HG03196 (cell line): ENCODE data around the gene ANXA2.

Experiments
- ATAC-seq: cut with Tn5 transposase; IDR thresholded peaks from one replicate; pipeline ENCODE4 v1.9.1; 2021; ENCODE audit not compliant: unreplicated experiment

ANXA2 gene

DNA sequence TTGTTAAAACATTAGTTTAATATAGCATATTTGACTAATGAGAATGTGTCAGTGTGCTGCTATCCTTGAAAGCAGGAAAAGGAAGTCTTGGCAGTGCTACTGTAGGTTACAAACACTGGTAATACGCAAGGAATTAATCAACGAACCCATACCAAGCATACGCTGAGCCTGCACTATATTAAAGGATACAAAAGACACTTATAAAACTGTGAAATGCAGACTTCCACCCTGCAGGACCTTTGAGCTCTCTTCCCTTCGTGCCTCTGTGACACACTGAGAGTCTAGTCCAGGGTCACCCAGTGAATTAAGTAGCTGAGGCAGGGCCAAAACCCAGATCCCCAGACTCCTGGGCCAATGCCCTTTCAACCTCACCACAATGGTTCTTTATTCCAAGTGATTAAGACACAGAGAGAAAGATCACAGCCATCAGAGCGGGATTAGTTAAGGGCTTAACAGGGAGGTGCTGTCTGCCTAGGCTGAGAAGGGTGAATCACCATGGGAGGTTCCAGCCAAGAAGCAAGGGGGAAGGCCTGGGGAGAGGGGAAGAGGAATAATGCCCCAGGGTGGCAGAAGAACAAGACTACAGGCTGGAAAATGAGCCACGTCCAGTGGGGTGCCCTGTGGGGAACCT, 6.8 kb downstream of the ANXA2 start:
- no peak for ATAC-seq

GRCh38 chr15:60390231-60390630, 7.6 kb downstream of the ANXA2 start:
- ATAC-seq, result no peak

DNA sequence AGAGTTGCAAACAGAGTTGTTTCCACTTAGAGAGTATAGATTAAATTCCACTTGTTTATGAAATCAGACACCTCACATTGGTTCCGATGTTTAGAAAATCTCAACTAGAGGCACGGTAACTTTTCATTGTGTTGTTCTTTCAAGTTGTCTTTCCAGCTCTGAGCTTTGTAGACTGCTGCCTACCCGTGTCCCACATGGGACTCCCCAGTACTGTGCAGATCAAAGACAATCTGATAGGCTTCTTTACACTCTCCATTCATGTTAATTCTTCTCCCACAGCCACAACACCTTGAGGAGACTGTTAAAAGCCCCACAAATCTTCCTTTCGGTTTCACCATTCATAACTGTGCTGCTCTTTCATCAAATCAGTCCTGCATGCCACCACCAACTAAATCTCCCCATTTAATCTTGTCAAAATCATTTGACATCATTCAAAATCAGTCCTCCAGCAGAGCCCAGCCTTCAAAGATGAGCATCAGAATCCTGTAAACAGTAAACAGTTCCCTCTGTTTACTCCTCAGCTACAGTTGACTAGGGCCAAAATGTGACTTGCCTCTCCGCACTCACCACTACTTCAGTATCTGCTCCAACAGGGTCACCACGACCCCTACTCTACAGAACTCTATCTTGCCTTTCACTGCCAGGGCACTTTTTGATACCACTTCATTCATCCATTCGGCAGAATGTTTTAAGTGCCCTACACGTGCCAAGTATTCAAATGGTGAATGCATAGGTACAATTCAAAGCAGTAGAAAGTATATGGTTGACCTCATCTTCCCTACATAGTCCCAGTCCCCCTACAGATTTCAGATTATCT, 8.3 kb downstream of the ANXA2 start:
- ATAC-seq, result peak; percentile 43

DNA sequence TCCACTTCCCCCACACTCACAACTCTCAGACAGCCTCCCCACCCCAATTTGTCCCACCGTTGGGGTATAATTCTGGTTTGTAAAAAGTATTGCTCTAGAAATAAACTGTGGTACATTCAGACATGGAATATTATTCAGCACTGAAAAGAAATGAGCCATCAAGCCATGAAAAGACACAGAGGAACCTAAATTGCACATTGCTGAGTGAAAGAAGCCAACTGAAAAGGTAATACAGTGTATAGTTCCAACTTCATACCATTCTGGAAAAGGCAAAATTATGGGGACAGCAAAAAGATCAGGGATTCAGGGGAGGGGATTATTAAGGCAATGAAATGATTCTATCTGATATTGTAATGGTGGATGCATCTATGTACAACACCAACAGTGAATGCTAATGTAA, 10.5 kb downstream of the ANXA2 start:
- ATAC-seq, result no peak

DNA sequence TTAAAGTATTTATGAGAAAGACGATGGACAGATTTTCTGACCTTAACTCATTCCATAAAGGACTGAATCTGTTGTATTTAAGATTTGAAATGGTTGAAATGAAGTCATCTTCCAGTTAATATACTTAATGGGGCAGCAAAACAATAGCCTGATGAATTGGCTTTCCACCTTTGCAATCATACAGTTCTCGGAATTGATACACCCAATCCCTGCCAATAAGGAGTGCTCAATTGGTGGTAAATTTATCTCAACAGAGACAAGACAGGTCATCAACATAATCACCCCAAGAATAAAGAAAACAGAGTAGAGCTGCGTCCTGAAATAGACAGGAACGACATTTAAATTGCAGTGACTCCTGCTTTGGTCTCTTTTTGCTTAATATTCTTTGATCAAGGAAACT, 11.2 kb downstream of the ANXA2 start:
- no peak for ATAC-seq

- no peak for ATAC-seq
These were observed 11.9 kb downstream of the ANXA2 start for GRCh38 chr15:60385620-60386552.

GRCh38 chr15:60384526-60385126, 13.2 kb downstream of the ANXA2 start:
- no peak for ATAC-seq

DNA sequence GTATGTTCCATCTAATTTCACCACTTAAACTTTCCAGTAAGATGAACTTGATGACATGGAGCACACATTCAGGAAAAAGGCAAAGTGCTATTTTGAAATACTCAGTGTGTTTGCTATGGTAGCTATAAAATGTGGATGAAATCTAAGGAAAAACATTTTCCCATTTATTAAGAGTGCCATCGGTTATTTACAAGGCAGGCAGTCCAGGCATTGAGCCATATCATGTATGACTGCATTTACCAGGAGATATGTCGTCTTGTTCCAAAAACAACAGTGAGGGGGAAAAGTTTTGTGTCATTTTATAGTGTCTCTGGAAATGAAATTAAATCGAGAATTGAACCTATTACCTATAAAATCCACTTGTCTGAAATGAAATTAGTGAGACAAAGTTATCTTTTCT, 13.7 kb downstream of the ANXA2 start:
- no peak for ATAC-seq

- ATAC-seq, result no peak
These were observed 14.8 kb downstream of the ANXA2 start for GRCh38 chr15:60382773-60383674.

- no peak for ATAC-seq
These were observed 16.5 kb downstream of the ANXA2 start for GRCh38 chr15:60381148-60381788.

DNA sequence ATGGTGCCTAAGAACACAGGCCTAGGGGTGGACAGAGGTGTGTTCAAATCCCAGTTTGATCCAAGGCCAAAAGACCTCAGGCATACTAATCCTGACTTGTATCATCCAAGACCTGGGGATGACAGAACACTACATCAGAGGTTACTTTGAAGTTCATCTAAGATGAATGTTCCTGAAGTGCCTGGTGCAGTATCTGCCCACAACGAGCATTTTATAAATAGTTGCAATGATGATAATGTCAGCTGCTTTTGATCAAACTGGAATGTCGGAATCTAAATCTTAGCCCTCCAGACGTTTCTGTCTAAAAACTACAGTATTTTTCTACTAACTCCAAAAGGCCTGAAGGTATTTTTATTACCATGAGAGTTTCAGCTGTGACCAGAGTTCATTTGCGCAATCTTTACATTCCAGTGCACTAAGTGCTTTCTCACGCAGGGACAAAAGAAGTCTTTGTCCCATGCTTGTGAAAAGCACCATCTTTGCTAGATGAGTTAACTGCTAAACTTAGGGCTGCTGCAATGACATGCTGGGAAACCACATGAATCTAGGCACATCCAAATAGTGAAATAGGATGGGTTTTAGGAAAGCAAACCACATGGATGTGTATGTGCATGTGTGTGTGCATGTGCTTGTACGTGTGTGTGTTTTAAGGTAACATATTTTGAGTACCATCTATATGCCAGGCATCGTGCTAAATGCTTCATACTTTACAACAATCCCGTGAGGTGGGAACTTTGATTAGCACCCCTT, 18.1 kb downstream of the ANXA2 start:
- ATAC-seq, result no peak

- no peak for ATAC-seq
These were observed 18.6 kb downstream of the ANXA2 start for GRCh38 chr15:60379185-60379524.

GRCh38 chr15:60376677-60377095, 21.1 kb downstream of the ANXA2 start:
- no peak for ATAC-seq

- ATAC-seq, result no peak
These were observed 22.5 kb downstream of the ANXA2 start for GRCh38 chr15:60375306-60375705.

- no peak for ATAC-seq
These were observed 23.1 kb downstream of the ANXA2 start for GRCh38 chr15:60374628-60375081.

DNA sequence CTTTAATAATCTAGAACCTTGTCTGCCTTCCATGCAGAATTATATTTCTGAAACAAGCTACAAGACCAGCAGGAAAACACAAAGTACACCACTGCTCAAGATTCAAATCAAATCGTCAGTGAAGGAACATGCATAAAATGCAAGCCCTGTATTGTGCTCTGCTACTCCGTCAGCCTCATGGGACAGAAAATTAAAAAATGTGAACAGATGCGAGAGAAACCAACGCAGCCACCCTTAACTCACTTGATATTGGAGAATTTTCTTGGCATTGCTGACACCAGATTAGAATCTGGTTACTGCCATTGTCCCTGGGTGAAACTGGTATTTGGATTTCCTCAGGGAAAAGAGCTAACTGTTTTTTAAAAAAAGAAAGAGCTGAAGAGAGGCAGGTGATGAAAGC, 23.6 kb downstream of the ANXA2 start:
- ATAC-seq, result no peak

- no peak for ATAC-seq
These were observed 24.0 kb downstream of the ANXA2 start for GRCh38 chr15:60373745-60374144.

- ATAC-seq, result no peak
These were observed 24.5 kb downstream of the ANXA2 start for GRCh38 chr15:60373327-60373726.

- ATAC-seq, result no peak
These were observed 25.0 kb downstream of the ANXA2 start for GRCh38 chr15:60372756-60373155.
